ENCODE results near the gene NOL4L.
A peak's percentile ranks its signal among the peaks of the same experiment; 100 is the strongest.

Gene NOL4L

GRCh38 chr20:32452776-32453466 lies 132.2 kb downstream of the NOL4L start:
- no peak for DNase-seq

DNA sequence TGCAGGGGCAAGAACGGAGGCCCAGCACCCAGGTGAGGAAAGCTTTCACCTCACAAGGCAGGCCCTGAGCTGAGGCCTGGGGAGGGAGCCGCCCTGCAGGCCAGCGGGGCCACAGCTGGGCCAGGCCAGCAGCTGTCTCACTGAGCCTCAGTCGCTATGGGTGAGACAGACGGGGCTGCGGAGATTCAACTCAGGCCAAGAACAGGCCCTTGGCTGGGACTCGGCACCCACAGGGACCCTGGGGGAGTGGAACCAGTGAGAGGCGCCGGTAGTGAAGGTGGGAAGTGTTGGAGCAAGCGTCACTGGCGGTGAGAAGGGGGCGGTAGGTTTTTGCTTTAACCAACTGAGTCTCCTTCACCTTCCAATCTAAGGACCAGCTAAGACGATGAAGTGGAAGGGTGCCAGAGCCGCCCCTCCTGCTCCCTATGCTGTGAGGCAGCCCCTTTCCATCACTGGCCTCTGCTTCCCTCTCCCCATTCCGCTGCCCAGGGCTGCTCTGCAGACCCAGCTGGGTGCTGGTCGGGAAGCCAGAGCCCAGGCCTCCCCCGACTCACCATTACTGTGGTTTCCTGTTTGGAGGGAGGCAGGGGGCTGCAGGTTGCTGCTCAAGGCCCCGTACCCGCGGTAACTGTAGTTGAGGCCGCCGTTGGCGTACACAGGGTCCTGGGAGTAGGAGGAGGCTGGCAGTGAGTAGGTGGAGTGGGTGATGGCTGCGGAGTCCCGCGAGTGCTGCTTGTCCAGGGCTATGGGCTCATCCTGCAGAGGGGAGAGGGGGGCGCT lies 133.3 kb downstream of the NOL4L start:
- no peak for DNase-seq

GRCh38 chr20:32451340-32451681 lies 133.8 kb downstream of the NOL4L start:
- no peak for DNase-seq

- no peak for DNase-seq
Observed at GRCh38 chr20:32450484-32451061, 134.6 kb downstream of the NOL4L start.

GRCh38 chr20:32449890-32450401 lies 135.2 kb downstream of the NOL4L start:
- no peak for DNase-seq

DNA sequence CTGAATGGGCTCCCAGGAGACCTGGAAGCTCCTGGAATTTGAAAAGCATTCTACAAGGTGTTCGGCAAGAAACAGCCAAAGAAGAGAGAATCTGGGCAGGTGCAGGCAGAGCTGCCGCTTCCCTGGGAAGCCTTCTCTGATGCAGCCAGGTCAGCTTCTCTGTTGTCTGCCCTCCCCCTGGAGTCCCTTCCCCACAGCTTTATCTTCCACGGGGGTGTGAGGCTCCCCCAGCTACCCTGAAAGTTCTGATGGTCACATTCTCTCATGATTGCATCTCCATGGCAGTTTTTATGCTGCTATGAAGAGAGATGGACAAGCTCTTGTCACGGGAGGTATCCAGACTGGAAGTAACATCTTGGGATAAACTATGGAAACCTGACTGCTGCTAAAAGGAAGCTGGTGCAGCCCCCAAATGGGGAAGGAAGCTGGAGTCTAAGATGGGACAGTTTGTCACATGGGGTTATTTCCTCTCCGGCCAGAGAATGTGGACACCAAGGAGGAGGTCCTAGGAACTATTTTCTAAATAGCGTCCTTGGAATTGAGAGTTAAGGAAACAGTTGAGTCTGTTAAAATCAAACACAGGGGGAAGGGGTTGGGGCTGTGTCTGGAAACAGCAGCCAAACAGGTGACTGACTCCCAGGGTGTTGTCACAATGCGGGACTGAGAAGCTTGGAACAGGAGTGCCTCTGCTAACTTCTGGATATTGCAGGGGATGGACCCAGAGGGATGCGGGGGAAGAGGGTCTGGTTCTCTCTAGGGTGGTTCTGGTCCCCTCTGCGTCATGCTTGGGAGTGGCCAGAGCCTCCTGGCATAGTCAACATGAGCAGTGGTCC lies 135.9 kb downstream of the NOL4L start:
- DNase-seq: no peak

DNA sequence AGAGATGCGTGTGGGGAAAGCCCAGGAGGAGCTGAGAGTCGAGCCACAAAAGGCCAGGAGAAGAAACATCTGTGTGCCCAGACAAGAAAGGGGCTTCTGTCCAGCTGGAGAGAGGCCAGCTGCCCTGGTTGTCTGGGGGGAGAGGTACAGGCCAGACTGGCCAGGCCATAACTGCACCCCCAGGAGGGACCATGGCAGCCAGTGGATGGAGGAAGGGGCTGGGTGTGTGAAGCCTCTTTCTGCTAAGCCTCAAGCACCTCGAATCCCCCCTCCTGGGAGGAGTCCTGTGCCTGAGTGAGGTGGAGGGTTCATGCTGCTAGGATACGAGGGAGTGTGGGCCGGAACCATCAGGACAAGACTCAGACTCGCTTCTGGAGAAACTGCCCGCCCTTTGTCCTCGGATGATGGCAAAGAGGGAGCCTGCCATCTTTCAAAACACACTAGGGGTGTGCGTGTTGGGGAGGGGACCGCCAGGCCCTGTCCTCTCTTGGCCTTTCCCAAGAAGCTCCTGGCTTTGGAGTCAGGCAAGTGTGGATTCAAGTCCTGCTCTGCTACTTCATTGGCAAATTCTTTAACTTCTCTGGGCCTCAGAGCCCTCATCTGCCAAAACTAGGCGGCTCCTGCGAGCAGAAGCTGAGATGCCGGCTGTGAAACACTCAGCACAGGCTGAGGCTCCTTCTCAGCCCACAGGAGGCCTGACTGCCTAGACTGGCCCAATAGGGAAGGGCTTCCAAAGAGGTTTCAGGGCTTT lies 136.7 kb downstream of the NOL4L start:
- DNase-seq: no peak

- no peak for DNase-seq
Observed at GRCh38 chr20:32447136-32448027, 137.8 kb downstream of the NOL4L start.

GRCh38 chr20:32446301-32447100 lies 138.6 kb downstream of the NOL4L start:
- no peak for DNase-seq

GRCh38 chr20:32445539-32446273 lies 139.4 kb downstream of the NOL4L start:
- DNase-seq: peak; percentile 10

GRCh38 chr20:32444474-32445220 lies 140.5 kb downstream of the NOL4L start:
- DNase-seq: no peak

GRCh38 chr20:32443386-32443974 lies 141.7 kb downstream of the NOL4L start:
- DNase-seq: no peak

GRCh38 chr20:32442630-32443373 lies 142.3 kb downstream of the NOL4L start:
- no peak for DNase-seq

DNA sequence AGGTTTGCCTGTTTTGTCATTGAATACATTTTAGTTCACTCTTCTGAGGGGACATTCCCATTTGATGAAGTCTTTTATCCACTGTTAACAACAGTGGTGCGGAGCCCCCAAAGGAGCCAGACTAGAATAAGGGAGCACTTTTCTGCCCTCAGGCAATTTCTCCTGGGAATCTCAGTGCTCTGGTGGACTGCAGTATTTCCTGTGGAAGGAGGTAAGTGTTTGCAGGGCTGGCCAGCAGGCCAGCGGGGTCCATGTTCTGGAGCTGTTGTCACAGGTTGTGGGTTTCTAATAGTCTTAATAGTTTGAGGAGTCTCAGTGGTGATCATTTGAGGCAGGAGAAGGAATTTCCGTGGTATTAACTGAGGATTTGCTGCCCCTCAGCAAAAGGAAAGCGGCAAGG lies 143.5 kb downstream of the NOL4L start:
- DNase-seq: no peak

- no peak for DNase-seq
Observed at GRCh38 chr20:32440758-32441078, 144.4 kb downstream of the NOL4L start.

GRCh38 chr20:32440069-32440757 lies 144.9 kb downstream of the NOL4L start:
- DNase-seq: no peak

DNA sequence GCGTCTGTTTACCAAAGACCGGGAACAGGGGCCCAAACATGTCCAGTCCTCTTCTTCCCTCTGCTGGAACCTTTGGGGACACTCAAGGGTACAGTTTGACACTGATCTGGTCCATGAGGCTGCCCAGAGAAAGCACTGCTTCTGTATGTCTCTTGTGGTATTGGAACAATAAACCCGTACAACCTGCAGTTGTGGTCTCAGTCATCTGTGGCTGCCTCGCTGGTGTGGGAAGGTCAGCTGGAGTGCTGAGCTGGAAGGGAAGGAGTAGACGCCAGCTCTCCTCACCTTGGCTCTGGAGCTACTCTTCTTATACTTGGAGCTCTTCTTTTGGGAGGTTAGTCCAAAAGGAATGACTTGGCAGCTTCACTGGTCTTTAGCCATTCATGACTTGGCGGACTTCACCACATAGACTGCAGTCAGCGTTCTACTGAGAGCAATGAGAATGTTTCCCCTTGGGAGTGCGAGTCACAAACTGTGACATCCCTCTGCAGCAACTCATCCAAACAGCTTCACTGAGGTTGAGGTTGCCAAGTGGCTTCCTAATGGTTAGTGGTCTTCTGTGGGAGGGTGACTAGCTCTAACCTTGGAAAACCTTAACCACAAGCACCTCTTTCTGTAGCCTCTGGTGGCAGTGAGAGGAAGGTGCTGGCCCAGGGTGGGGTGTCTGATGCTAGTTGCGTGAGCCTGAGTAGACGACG lies 145.9 kb downstream of the NOL4L start:
- DNase-seq: no peak

All from CD4-positive, alpha-beta T cell treated with Interleukin-10 for 1 hour (primary cell).